ENCODE measurements around the gene CCDC85C. TPM values are rescaled to one million over a fixed set of nuclear protein-coding genes. Genes with fewer than 3 reads are reported as not detected.

CCDC85C gene
- total RNA-seq, 1 experiment from 2014 or later = 33.2 TPM

DNA sequence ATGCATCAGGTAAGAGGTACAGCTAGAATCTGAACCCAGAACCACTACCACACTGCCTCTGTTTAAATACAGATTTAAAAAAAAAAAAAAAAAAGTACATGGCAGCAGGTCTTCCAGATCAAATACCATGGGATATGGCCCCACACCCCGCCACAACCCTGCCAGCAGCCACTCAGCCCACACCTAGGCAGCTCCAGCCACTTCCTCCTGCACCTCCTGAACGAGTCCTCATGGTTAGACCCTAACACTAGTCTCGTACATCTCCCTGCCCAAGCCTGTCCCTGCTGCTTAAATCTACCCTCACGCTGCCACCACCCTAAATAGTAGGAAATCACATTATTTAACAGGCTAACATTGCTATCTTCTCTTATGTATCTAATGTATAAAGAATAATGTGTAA is 135.9 kb downstream of the CCDC85C start:
- Histone ChIP-seq H3K9me3 (ENCODE audit: control insufficient read depth, low read depth, low read length) (no peaks in the 10 kb centered on the region), H4K20me1 (ENCODE audit: control insufficient read depth, insufficient read depth, insufficient read length) (no peaks in the 10 kb centered on the region), H2BK15ac (ENCODE audit: low read depth, low read length) (no peak overlapping the region), H2BK120ac (ENCODE audit: low read depth, low read length, poor library complexity, severe bottlenecking) (no peak overlapping the region), H2BK12ac (ENCODE audit: insufficient read length, low read depth, low read length) (no peak overlapping the region), H3K79me1 (ENCODE audit: insufficient read depth, low read depth, low read length, poor library complexity, severe bottlenecking) (peaks cover 13% of the 10 kb centered on the region), H3K4me1 (ENCODE audit: insufficient read depth, low read length) (no peaks in the 10 kb centered on the region), H3K79me2 (ENCODE audit: insufficient read depth, low read length) (peaks cover 35% of the 10 kb centered on the region; the same call in 1 of the 2 replicates), H3T11ph (ENCODE audit: low read length) (no peak overlapping the region), H2BK5ac (ENCODE audit: insufficient read length, low read length) (no peak overlapping the region), H3K14ac (ENCODE audit: insufficient read depth, low read length) (no peak overlapping the region), H4K91ac (ENCODE audit: insufficient read length, low read depth, low read length) (no peak overlapping the region), H2AK5ac (ENCODE audit: insufficient read length, low read length) (no peak overlapping the region), H3K4ac (ENCODE audit: low read depth, low read length) (no peak overlapping the region), H3K9ac (ENCODE audit: extremely low read depth, insufficient read length, low read length) (no peak overlapping the region), H3K27me3 (ENCODE audit: insufficient read depth, low read length) (no peaks in the 10 kb centered on the region), H2AFZ (ENCODE audit: low read length) (no peak overlapping the region), H3K18ac (ENCODE audit: insufficient read length, low read depth, low read length) (no peak overlapping the region), H3K27ac (ENCODE audit: insufficient read length, low read depth, low read length) (no peak overlapping the region), H3K23ac (ENCODE audit: insufficient read length, low read depth, low read length) (no peak overlapping the region), H4K8ac (replicated peaks; ENCODE audit: insufficient read length, low read depth, low read length) (no peak overlapping the region), H3K23me2 (ENCODE audit: insufficient read length, low read depth, low read length, poor library complexity, severe bottlenecking) (no peaks in the 10 kb centered on the region), H4K5ac (ENCODE audit: insufficient read length, low read depth, low read length) (no peak overlapping the region), H3K4me2 (ENCODE audit: insufficient read depth, insufficient read length, low read length) (no peak overlapping the region), H3K56ac (ENCODE audit: insufficient read length, low read depth, low read length) (no peak overlapping the region), H2BK20ac (ENCODE audit: low read depth, low read length, poor library complexity, severe bottlenecking) (no peak overlapping the region)
- WGBS (ENCODE audit: extremely low coverage, insufficient read length, low lambda C conversion rate) = no CpG with 5 or more reads among the region's 4 CpGs
- no peak overlapping the region for H3K4me3 Mint-ChIP-seq
- H3K27ac Mint-ChIP-seq = 0 out of 7 replicates have a peak overlapping the region, but pooled peaks of 2 of the 3 experiments have one; percentile 13 to 57
- H3K27me3 Mint-ChIP-seq (ENCODE audit: low read depth) = no peaks in the 10 kb centered on the region
- peaks cover 4 to 14% (median 13%) of the 10 kb centered on the region in 3 experiments; a peak in 4 of 7 replicates for H3K36me3 Mint-ChIP-seq (ENCODE audit: insufficient read depth in 1 of 3, low read depth in 3 of 3)
- no peak for TF ChIP-seq CTCF (conservative IDR thresholded peaks at IDR 0.05)
- no peaks in the 10 kb centered on the region for H3K9me3 Mint-ChIP-seq
- H3K4me1 Mint-ChIP-seq = peaks cover 36 to 38% of the 10 kb centered on the region in 2 experiments
- DNase-seq = no peak
